NCI-H1930 (cell line): ENCODE results near the gene PEX14.

ENCODE experiments used
- DNase-seq, 2 experiments: peaks; one replicate each; lab custom pipeline; 2025; lab: John Stamatoyannopoulos, UW

PEX14 gene

GRCh38 chr1:10516925-10517676 is 42.4 kb downstream of the PEX14 start:
- no peak for DNase-seq

- DNase-seq: no peak
Observed at GRCh38 chr1:10517677-10517982, 42.9 kb downstream of the PEX14 start.

- no peak for DNase-seq
Observed at GRCh38 chr1:10519016-10519417, 44.3 kb downstream of the PEX14 start.

GRCh38 chr1:10520497-10520896 is 45.7 kb downstream of the PEX14 start:
- DNase-seq: no peak

GRCh38 chr1:10520952-10521351 is 46.2 kb downstream of the PEX14 start:
- DNase-seq: no peak

- DNase-seq: no peak
Observed at GRCh38 chr1:10521537-10522157, 46.9 kb downstream of the PEX14 start.

- DNase-seq: no peak
Observed at GRCh38 chr1:10522322-10522860, 47.6 kb downstream of the PEX14 start.

GRCh38 chr1:10525208-10525607 is 50.5 kb downstream of the PEX14 start:
- no peak for DNase-seq

- DNase-seq: no peak
Observed at GRCh38 chr1:10528066-10529014, 53.6 kb downstream of the PEX14 start.

GRCh38 chr1:10529091-10529490 is 54.3 kb downstream of the PEX14 start:
- no peak for DNase-seq

GRCh38 chr1:10529765-10530164 is 55.0 kb downstream of the PEX14 start:
- DNase-seq: no peak

- DNase-seq: no peak
Observed at GRCh38 chr1:10530281-10530740, 55.6 kb downstream of the PEX14 start.

- no peak for DNase-seq
Observed at GRCh38 chr1:10530756-10531495, 56.2 kb downstream of the PEX14 start.

GRCh38 chr1:10532362-10532761 is 57.6 kb downstream of the PEX14 start:
- DNase-seq: no peak

- DNase-seq: no peak
Observed at GRCh38 chr1:10534519-10534918, 59.8 kb downstream of the PEX14 start.

GRCh38 chr1:10536133-10536770 is 61.5 kb downstream of the PEX14 start:
- DNase-seq: no peak

GRCh38 chr1:10537082-10537766 is 62.5 kb downstream of the PEX14 start:
- DNase-seq: peak; percentile 92 to 95

- no peak for DNase-seq
Observed at GRCh38 chr1:10538646-10539355, 64.1 kb downstream of the PEX14 start.

GRCh38 chr1:10539411-10540043 is 64.8 kb downstream of the PEX14 start:
- DNase-seq: no peak
